RWPE1 (cell line): Measurements from ENCODE around the gene MMRN2.

Experiments used
- CTCF ChIA-PET: fragments of 350-600 bp; sonication (Branson Sonifier 250); formaldehyde crosslinking; extraction: SDS; loops from one replicate; lab custom pipeline; 2021; lab: Yijun Ruan, JAX
- POLR2A ChIA-PET: fragments of 400-600 bp; formaldehyde crosslinking; extraction: SDS; loops from one replicate; lab custom pipeline; 2020; ENCODE audit warnings: antibody characterized with exemption; ENCODE audit not compliant: low non-redundant PET; lab: Yijun Ruan, JAX
- DNase-seq: peaks from one replicate; pipeline ENCODE4 v3.0.0; 2012; ENCODE audit warnings: low spot score
- H3K27ac ChIP-seq: fragments of 450-650 bp; 2 replicates; pipeline ENCODE4 v1.5.1; 2017
- CTCF ChIP-seq: fragments of 450-650 bp; conservative IDR thresholded peaks from 2 replicates; pipeline ENCODE4 v1.5.1; 2017; ENCODE audit warnings: low read depth, mild to moderate bottlenecking

Gene MMRN2

GRCh38 chr10:86900955-86901354, 56.5 kb downstream of the MMRN2 start:
- POLR2A ChIA-PET = interaction anchor here (0.6 kb wide), 1 partner anchor 193 kb away, joined by 3 read pairs; no protein-coding TSS in a partner anchor
- no peak for TF ChIP-seq CTCF
- no peak overlapping the region for H3K27ac ChIP-seq
- DNase-seq = no peak
- CTCF ChIA-PET = interaction anchor here (0.7 to 0.8 kb wide), 2 partner anchors 183 to 207 kb away, joined by 7 read pairs; no protein-coding TSS in a partner anchor

- no peak overlapping the region for H3K27ac ChIP-seq
- ChIA-PET POLR2A (interaction anchor here (1.2 kb wide), 1 partner anchor 143 kb away, joined by 4 read pairs; the partner anchor contains the start of gene BMPR1A), CTCF (interaction anchor here (0.5 to 2.0 kb wide), 10 partner anchors 9 to 841 kb away, joined by 3 to 8 read pairs (median 4); no protein-coding TSS in a partner anchor)
- TF ChIP-seq CTCF = peak; percentile 74
- peak; percentile 57 for DNase-seq
Measured at GRCh38 chr10:86899670-86900276, 57.6 kb downstream of the MMRN2 start.

GRCh38 chr10:86899132-86899531, 58.3 kb downstream of the MMRN2 start:
- no peak for TF ChIP-seq CTCF
- ChIA-PET POLR2A (interaction anchor here (1.2 kb wide), 1 partner anchor 142 kb away, joined by 4 read pairs; the partner anchor contains the start of gene BMPR1A), CTCF (interaction anchor here (0.5 to 2.0 kb wide), 7 partner anchors 10 to 206 kb away, joined by 3 to 8 read pairs (median 3); no protein-coding TSS in a partner anchor)
- H3K27ac ChIP-seq = no peak overlapping the region
- DNase-seq = no peak

GRCh38 chr10:86898511-86898910, 58.9 kb downstream of the MMRN2 start:
- POLR2A ChIA-PET = no interaction called here

GRCh38 chr10:86889997-86890396, 67.4 kb downstream of the MMRN2 start:
- ChIA-PET POLR2A (no interaction called here), CTCF (interaction anchor here (0.7 kb wide), 1 partner anchor 22 kb away, joined by 4 read pairs; no protein-coding TSS in a partner anchor)
- DNase-seq = no peak
- TF ChIP-seq CTCF = no peak
- H3K27ac ChIP-seq = no peak overlapping the region

More at GRCh38 chr10:86898511-86898910, 58.9 kb downstream of the MMRN2 start:
- no peak overlapping the region for H3K27ac ChIP-seq
- CTCF ChIA-PET = interaction anchor here (1.1 to 2.0 kb wide), 2 partner anchors 187 to 205 kb away, joined by 3 to 8 read pairs; no protein-coding TSS in a partner anchor
- no peak for DNase-seq
- TF ChIP-seq CTCF = no peak

GRCh38 chr10:86888585-86889381, 68.6 kb downstream of the MMRN2 start:
- TF ChIP-seq CTCF = no peak
- ChIA-PET CTCF (no interaction called here), POLR2A (no interaction called here)
- no peak overlapping the region for H3K27ac ChIP-seq
- peak; percentile 23 for DNase-seq
